GM12878 (cell line): ENCODE measurements around the gene CDCA8. TPM values are rescaled to one million over a fixed set of nuclear protein-coding genes. Genes with fewer than 3 reads are reported as not detected.

Experiments
- ATAC-seq: fragments of 200-7000 bp; cut with Tn5 transposase; 3 replicates; pipeline ENCODE4 v1.9.1; 2020; ENCODE audit warnings: mild to moderate bottlenecking, moderate library complexity
- BruUV-seq: library from RNA; stranded (reverse); fragments of 400-500 nt; replicated peaks from 2 replicates; lab custom pipeline; 2021; lab: Mats Ljungman, UMichigan
- CTCF ChIA-PET: fragments of 300-600 bp; sonication (Branson Sonifier 250); formaldehyde crosslinking; extraction: SDS; loops from one replicate; lab custom pipeline; 2021; ENCODE audit warnings: inconsistent platforms; lab: Yijun Ruan, JAX
- POLR2A ChIA-PET: fragments of 350-600 bp; formaldehyde crosslinking; extraction: SDS; loops from one replicate; lab custom pipeline; 2021; ENCODE audit warnings: inconsistent platforms; lab: Charles Lee
- RAD21 ChIA-PET: fragments of 300-600 bp; sonication (Branson Sonifier 250); formaldehyde crosslinking; loops from one replicate; lab custom pipeline; 2023; ENCODE audit warnings: antibody characterized with exemption; ENCODE audit not compliant: unreplicated experiment; lab: Charles Lee
- SMC1A ChIA-PET: fragments of 300-600 bp; sonication (Branson Sonifier 250); formaldehyde crosslinking; loops from one replicate; lab custom pipeline; 2023; ENCODE audit not compliant: unreplicated experiment, uncharacterized antibody; lab: Charles Lee
- DNase-seq: peaks from one replicate; pipeline ENCODE4 v3.0.0-alpha.2; 2011; ENCODE audit warnings: low read depth, low spot score
- FAIRE-seq: peaks from 3 replicates; lab custom pipeline; 2011; peaks lifted over from hg19 to GRCh38; lab: Jason Lieb, UNC
- H2AFZ ChIP-seq: 2 replicates; pipeline ENCODE4 v1.6.0; 2011; ENCODE audit warnings: low read depth, low read length, control low read depth; ENCODE audit not compliant: control insufficient read depth
- H3K27ac ChIP-seq: 2 replicates; pipeline ENCODE4 v1.5.1; 2011; ENCODE audit warnings: control low read depth; ENCODE audit not compliant: control insufficient read depth, insufficient read depth
- H3K27me3 ChIP-seq, 2 experiments: replicated peaks in 1 of 2; 2 replicates each; pipeline versions ENCODE4 v1.6.0 to v1.6.1; 2011; ENCODE audit warnings: low read length in 1 of 2; ENCODE audit not compliant: control insufficient read depth in 2 of 2, insufficient read depth in 2 of 2
- H3K36me3 ChIP-seq, 2 experiments: 2 replicates each; pipeline ENCODE4 v1.5.1; 2011; ENCODE audit warnings: low read length in 1 of 2; ENCODE audit not compliant: control insufficient read depth in 2 of 2, insufficient read depth in 2 of 2
- H3K4me1 ChIP-seq: 2 replicates; pipeline ENCODE4 v1.6.1; 2011; ENCODE audit warnings: mild to moderate bottlenecking, low read length, moderate library complexity, mixed read lengths; ENCODE audit not compliant: control insufficient read depth, insufficient read depth
- H3K4me2 ChIP-seq: 2 replicates; pipeline ENCODE4 v1.6.0; 2011; ENCODE audit warnings: control low read depth; ENCODE audit not compliant: control insufficient read depth, insufficient read depth
- H3K4me3 ChIP-seq: fragments of 200-600 bp; sonication (generic); 2 replicates; pipeline ENCODE4 v1.5.1; 2016
- H3K79me2 ChIP-seq: 2 replicates; pipeline ENCODE4 v1.6.0; 2011; ENCODE audit warnings: low read length; ENCODE audit not compliant: control insufficient read depth, insufficient read depth
- H3K9ac ChIP-seq: 2 replicates; pipeline ENCODE4 v1.8.0; 2011; ENCODE audit warnings: low read length, control low read depth, mixed read lengths; ENCODE audit not compliant: control insufficient read depth, insufficient read depth
- H3K9me3 ChIP-seq: replicated peaks from 3 replicates; pipeline ENCODE4 v1.5.1; 2011; ENCODE audit warnings: mild to moderate bottlenecking, low read length; ENCODE audit not compliant: control insufficient read depth, insufficient read depth
- H4K20me1 ChIP-seq: 2 replicates; pipeline ENCODE4 v1.6.0; 2011; ENCODE audit not compliant: control insufficient read depth, insufficient read depth
- BCL11A ChIP-seq: IDR thresholded peaks from 2 replicates; pipeline ENCODE4 v1.6.1; 2011; ENCODE audit warnings: low read depth, low read length
- CBFB ChIP-seq: IDR thresholded peaks from 2 replicates; pipeline ENCODE4 v1.6.1; 2016; ENCODE audit warnings: antibody characterized with exemption, low read depth
- KAT2A ChIP-seq: conservative IDR thresholded peaks from 2 replicates; pipeline ENCODE4 v1.6.1; 2011; ENCODE audit warnings: low read depth, low read length; ENCODE audit not compliant: control insufficient read depth
- MEF2A ChIP-seq: IDR thresholded peaks from 2 replicates; pipeline ENCODE4 v1.6.1; 2011; ENCODE audit warnings: low read depth, mild to moderate bottlenecking, low read length, moderate library complexity; ENCODE audit not compliant: insufficient read depth
- MTA3 ChIP-seq: IDR thresholded peaks from 2 replicates; pipeline ENCODE4 v1.6.1; 2012; ENCODE audit warnings: low read length, inconsistent platforms, borderline replicate concordance
- NFXL1 ChIP-seq: fragments of 450-650 bp; IDR thresholded peaks from 2 replicates; pipeline ENCODE4 v1.6.1; 2017; ENCODE audit warnings: antibody characterized with exemption, mild to moderate bottlenecking, borderline replicate concordance
- RB1 ChIP-seq: fragments of 450-650 bp; formaldehyde crosslinking; IDR thresholded peaks from 2 replicates; pipeline ENCODE4 v1.6.1; 2017; ENCODE audit warnings: mild to moderate bottlenecking, borderline replicate concordance
- RBBP5 ChIP-seq: fragments of 200-600 bp; sonication (generic); conservative IDR thresholded peaks from 2 replicates; pipeline ENCODE4 v1.6.1; 2016
- SIX5 ChIP-seq: IDR thresholded peaks from 2 replicates; pipeline ENCODE4 v1.6.1; 2011; ENCODE audit warnings: mild to moderate bottlenecking, low read depth, low read length, moderate library complexity; ENCODE audit not compliant: severe bottlenecking
- TARDBP ChIP-seq: IDR thresholded peaks from 2 replicates; pipeline ENCODE4 v1.6.1; 2016; ENCODE audit warnings: borderline replicate concordance
- TCF12 ChIP-seq: IDR thresholded peaks from 2 replicates; pipeline ENCODE4 v1.6.1; 2011; ENCODE audit warnings: low read depth, mild to moderate bottlenecking, low read length
- TCF7 ChIP-seq: IDR thresholded peaks from 2 replicates; pipeline ENCODE4 v1.6.1; 2014; ENCODE audit warnings: antibody characterized with exemption, borderline replicate concordance
- ZNF274 ChIP-seq: IDR thresholded peaks from one replicate; pipeline ENCODE4 v1.8.0; 2011; ENCODE audit not compliant: insufficient read length, insufficient read depth
- ZZZ3 ChIP-seq: IDR thresholded peaks from 2 replicates; pipeline ENCODE4 v1.6.1; 2011; ENCODE audit warnings: low read depth; ENCODE audit not compliant: control insufficient read depth, insufficient read length
- WGBS: methylation state at CpG from one replicate; pipeline ENCODE4 v1.1.6; 2016; ENCODE audit warnings: low lambda C conversion rate; ENCODE audit not compliant: insufficient replicate concordance, insufficient coverage; ENCODE audit errors: missing lambda C conversion rate; 5-methylcytosine and 5-hydroxymethylcytosine counted together
- in situ Hi-C: fragments of 300-500 bp; cut with MboI; formaldehyde crosslinking; loops from 9 replicates; pipeline ENCODE4 v1.14.3; 2018; ENCODE audit warnings: mixed read lengths
- intact Hi-C: fragments of 100-400 bp; cut with micrococcal nuclease; formaldehyde crosslinking; loops from one replicate; pipeline ENCODE4 v1.14.2; 2022; ENCODE audit not compliant: unreplicated experiment
- polyA plus RNA-seq, 11 experiments: library from polyadenylated mRNA; depleted of rRNA in 4 of 11; unstranded in 6 of 11; stranded (reverse) in 5 of 11; fragments of >200 nt; fragmentation: Nextera tagmentation in 4 of 11; fragmentation: Illumina TruSeq in 1 of 11; extraction: Ambion mirVana in 4 of 11; extraction: Trizol in 1 of 11; gene quantifications; 1 replicate in 1 of 11; 2 replicates in 10 of 11; pipeline versions ENCODE4 v1.2.1 to v1.2.3, GENCODE V29; 2011 to 2016; ENCODE audit warnings: inconsistent platforms in 2 of 11, missing spikeins in 2 of 11, low read depth in 1 of 11
- total RNA-seq, 4 experiments: library from RNA; depleted of rRNA in 3 of 4; stranded (reverse); fragments of >200 nt in 3 of 4; fragmentation: Illumina TruSeq in 1 of 4; extraction: Trizol in 1 of 4; gene quantifications; 2 replicates each; pipeline versions ENCODE4 v1.2.1 to v1.2.3, GENCODE V29; 2013 to 2021
- TF ChIP-seq, protein P1 (sequence below): IDR thresholded peaks from 2 replicates; pipeline ENCODE4 v1.6.1; 2011; ENCODE audit warnings: mild to moderate bottlenecking, low read depth, low read length, moderate library complexity; ENCODE audit not compliant: insufficient replicate concordance
- TF ChIP-seq, protein P2 (sequence below): fragments of 450-650 bp; IDR thresholded peaks from 2 replicates; pipeline ENCODE4 v1.6.1; 2017; ENCODE audit warnings: mild to moderate bottlenecking

CDCA8 gene
- total and polyA plus RNA-seq, 10 of the 15 experiments (the other 5 are each of a cell fraction or from before 2014, with no cell fraction given): 21.3 to 98.1 (median 61.4) TPM

DNA sequence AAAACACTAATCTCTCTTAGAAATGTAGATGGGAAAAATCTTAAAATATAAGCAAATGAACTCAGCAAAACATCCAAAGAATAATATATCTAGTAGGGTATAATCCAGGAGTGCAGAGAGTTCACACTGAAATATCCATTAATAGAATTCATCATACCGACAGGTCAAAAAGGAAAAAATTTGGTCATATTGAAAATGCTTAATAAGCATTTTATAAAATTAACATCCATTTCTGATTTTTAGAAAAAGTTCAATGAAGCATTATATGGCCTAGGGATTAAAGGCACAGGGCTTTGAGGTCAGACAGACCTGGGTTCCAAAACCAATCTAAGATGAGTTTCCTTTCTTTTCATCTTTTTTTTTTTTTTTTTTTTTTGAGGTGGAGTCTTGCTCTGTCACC, 56.2 kb downstream of the CDCA8 start:
- H3K9ac ChIP-seq: no peak overlapping the region
- 100% methylated on average over 1 of the region's 1 CpG for WGBS
- ChIA-PET POLR2A (no interaction called here), RAD21 (no interaction called here)
- H3K4me1 ChIP-seq: no peaks in the 10 kb centered on the region
- no peak overlapping the region for H3K4me2 ChIP-seq
- H3K36me3 ChIP-seq: no peaks in the 10 kb centered on the region
- ATAC-seq: no peak
- H3K4me3 ChIP-seq: no peak overlapping the region
- H3K27me3 ChIP-seq: peaks cover 3 to 4% of the 10 kb centered on the region in 2 experiments; a peak in 2 of 4 replicates
- no peak overlapping the region for H2AFZ ChIP-seq
- H4K20me1 ChIP-seq: no peaks in the 10 kb centered on the region
- no TSS peak for BruUV-seq
- DNase-seq: no peak
- TF ChIP-seq BCL11A (no peak), TARDBP (no peak), MEF2A (no peak), TCF7 (no peak), MTA3 (no peak), RBBP5 (no peak), NFXL1 (no peak), RB1 (no peak), TCF12 (no peak), SIX5 (no peak), ZZZ3 (no peak), KAT2A (no peak), CBFB (no peak), ZNF274 (no peak)
- TF ChIP-seq, protein P1, sequence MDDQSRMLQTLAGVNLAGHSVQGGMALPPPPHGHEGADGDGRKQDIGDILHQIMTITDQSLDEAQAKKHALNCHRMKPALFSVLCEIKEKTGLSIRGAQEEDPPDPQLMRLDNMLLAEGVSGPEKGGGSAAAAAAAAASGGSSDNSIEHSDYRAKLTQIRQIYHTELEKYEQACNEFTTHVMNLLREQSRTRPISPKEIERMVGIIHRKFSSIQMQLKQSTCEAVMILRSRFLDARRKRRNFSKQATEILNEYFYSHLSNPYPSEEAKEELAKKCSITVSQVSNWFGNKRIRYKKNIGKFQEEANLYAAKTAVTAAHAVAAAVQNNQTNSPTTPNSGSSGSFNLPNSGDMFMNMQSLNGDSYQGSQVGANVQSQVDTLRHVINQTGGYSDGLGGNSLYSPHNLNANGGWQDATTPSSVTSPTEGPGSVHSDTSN: no peak
- TF ChIP-seq, protein P2, sequence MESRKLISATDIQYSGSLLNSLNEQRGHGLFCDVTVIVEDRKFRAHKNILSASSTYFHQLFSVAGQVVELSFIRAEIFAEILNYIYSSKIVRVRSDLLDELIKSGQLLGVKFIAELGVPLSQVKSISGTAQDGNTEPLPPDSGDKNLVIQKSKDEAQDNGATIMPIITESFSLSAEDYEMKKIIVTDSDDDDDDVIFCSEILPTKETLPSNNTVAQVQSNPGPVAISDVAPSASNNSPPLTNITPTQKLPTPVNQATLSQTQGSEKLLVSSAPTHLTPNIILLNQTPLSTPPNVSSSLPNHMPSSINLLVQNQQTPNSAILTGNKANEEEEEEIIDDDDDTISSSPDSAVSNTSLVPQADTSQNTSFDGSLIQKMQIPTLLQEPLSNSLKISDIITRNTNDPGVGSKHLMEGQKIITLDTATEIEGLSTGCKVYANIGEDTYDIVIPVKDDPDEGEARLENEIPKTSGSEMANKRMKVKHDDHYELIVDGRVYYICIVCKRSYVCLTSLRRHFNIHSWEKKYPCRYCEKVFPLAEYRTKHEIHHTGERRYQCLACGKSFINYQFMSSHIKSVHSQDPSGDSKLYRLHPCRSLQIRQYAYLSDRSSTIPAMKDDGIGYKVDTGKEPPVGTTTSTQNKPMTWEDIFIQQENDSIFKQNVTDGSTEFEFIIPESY: no peak
- TF ChIP-seq, all 136 proteins: peak for 0
- ChIA-PET SMC1A (no interaction called here), CTCF (interaction anchor here (1.0 kb wide), 1 partner anchor 8 kb away, joined by 3 read pairs; no protein-coding TSS in a partner anchor)
- no peak for FAIRE-seq
- H3K79me2 ChIP-seq: no peaks in the 10 kb centered on the region
- in situ Hi-C loops: no loop called here
- no peak overlapping the region for H3K27ac ChIP-seq
- intact Hi-C loops: no loop called here
- H3K9me3 ChIP-seq: no peaks in the 10 kb centered on the region
